ENCODE measurements around the gene CFAP46. TPM values are rescaled to one million over a fixed set of nuclear protein-coding genes. Genes with fewer than 3 reads are reported as not detected.

Gene CFAP46
- total RNA-seq, 2 experiments from 2014 or later: not detected

DNA sequence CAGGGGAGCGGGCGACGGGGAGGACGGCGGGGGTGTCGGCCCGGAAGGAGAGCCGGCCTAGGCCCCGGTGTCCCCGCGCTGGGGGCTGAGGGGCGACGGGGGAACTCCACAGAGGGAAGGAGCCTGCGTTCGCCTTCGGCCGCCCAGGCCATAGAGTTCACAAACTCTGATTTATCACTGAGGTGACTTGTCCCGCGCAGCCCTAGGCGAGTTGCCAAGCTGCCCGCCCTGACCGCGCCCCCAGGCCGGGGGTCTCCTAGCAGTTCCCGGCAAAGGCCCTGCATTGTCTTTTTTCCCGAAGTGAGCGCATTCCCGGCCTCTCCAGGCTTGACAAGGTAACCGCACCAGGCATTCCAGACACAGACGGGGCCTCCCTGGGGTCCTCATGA, 153.5 kb downstream of the CFAP46 start:
- intact Hi-C loops (cut with DNase I, micrococcal nuclease): no loop called here
- TF ChIP-seq, protein P1, sequence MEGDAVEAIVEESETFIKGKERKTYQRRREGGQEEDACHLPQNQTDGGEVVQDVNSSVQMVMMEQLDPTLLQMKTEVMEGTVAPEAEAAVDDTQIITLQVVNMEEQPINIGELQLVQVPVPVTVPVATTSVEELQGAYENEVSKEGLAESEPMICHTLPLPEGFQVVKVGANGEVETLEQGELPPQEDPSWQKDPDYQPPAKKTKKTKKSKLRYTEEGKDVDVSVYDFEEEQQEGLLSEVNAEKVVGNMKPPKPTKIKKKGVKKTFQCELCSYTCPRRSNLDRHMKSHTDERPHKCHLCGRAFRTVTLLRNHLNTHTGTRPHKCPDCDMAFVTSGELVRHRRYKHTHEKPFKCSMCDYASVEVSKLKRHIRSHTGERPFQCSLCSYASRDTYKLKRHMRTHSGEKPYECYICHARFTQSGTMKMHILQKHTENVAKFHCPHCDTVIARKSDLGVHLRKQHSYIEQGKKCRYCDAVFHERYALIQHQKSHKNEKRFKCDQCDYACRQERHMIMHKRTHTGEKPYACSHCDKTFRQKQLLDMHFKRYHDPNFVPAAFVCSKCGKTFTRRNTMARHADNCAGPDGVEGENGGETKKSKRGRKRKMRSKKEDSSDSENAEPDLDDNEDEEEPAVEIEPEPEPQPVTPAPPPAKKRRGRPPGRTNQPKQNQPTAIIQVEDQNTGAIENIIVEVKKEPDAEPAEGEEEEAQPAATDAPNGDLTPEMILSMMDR (IDR thresholded peaks at IDR 0.05): no peak
- no peaks in the 10 kb centered on the region for H3K36me3 ChIP-seq (ENCODE audit: insufficient read depth, low read length)
- no peak overlapping the region for H3K27ac Mint-ChIP-seq
- no peaks in the 10 kb centered on the region for H3K9me3 Mint-ChIP-seq
- no peak overlapping the region for H3K4me3 ChIP-seq (ENCODE audit: low read length)
- ChIA-PET POLR2A (no interaction called here), CTCF (no interaction called here)
- peaks cover 7% of the 10 kb centered on the region for H3K4me1 ChIP-seq (ENCODE audit: insufficient read depth, low read length)
- DNase-seq (no peak), ATAC-seq (ENCODE audit: poor library complexity) (no peak)
- H3K27ac ChIP-seq (ENCODE audit: low read depth in 1 of 2, low read length in 2 of 2): no peak overlapping the region
- peaks cover 0 to 30% of the 10 kb centered on the region in 2 experiments for H3K9me3 ChIP-seq (ENCODE audit: control insufficient read depth in 1 of 2, insufficient read depth in 1 of 2, low read length in 2 of 2)
- no peaks in the 10 kb centered on the region for H3K4me1 Mint-ChIP-seq (ENCODE audit: low read depth)
- H3K27me3 Mint-ChIP-seq: peaks cover 9% of the 10 kb centered on the region
- no peak overlapping the region for H3K4me3 Mint-ChIP-seq
- H3K27me3 ChIP-seq (ENCODE audit: control insufficient read depth in 1 of 2, insufficient read depth in 2 of 2, low read length in 2 of 2): peaks cover 21 to 57% of the 10 kb centered on the region in 2 experiments
- no peaks in the 10 kb centered on the region for H3K36me3 Mint-ChIP-seq (ENCODE audit: low read depth)

GRCh38 chr10:132788180-132788830, 154.1 kb downstream of the CFAP46 start:
- ChIA-PET POLR2A (no interaction called here), CTCF (no interaction called here)
- H3K36me3 Mint-ChIP-seq (ENCODE audit: low read depth): peaks cover 3% of the 10 kb centered on the region
- H3K9me3 ChIP-seq (ENCODE audit: control insufficient read depth in 1 of 2, insufficient read depth in 1 of 2, low read length in 2 of 2): peaks cover 0 to 28% of the 10 kb centered on the region in 2 experiments
- H3K4me3 Mint-ChIP-seq: no peak overlapping the region
- peaks cover 4% of the 10 kb centered on the region for H3K4me1 Mint-ChIP-seq (ENCODE audit: low read depth)
- H3K27me3 ChIP-seq (ENCODE audit: control insufficient read depth in 1 of 2, insufficient read depth in 2 of 2, low read length in 2 of 2): peaks cover 25 to 60% of the 10 kb centered on the region in 2 experiments
- H3K27me3 Mint-ChIP-seq: peaks cover 13% of the 10 kb centered on the region
- no peaks in the 10 kb centered on the region for H3K36me3 ChIP-seq (ENCODE audit: insufficient read depth, low read length)
- no peak overlapping the region for H3K4me3 ChIP-seq (ENCODE audit: low read length)
- H3K27ac ChIP-seq (ENCODE audit: low read depth in 1 of 2, low read length in 2 of 2): no peak overlapping the region
- H3K9me3 Mint-ChIP-seq: no peaks in the 10 kb centered on the region
- peaks cover 7% of the 10 kb centered on the region for H3K4me1 ChIP-seq (ENCODE audit: insufficient read depth, low read length)
- intact Hi-C loops (cut with DNase I, micrococcal nuclease): no loop called here
- DNase-seq (no peak), ATAC-seq (ENCODE audit: poor library complexity) (no peak)
- TF ChIP-seq, protein P1 (IDR thresholded peaks at IDR 0.05): no peak
- H3K27ac Mint-ChIP-seq: no peak overlapping the region

DNA sequence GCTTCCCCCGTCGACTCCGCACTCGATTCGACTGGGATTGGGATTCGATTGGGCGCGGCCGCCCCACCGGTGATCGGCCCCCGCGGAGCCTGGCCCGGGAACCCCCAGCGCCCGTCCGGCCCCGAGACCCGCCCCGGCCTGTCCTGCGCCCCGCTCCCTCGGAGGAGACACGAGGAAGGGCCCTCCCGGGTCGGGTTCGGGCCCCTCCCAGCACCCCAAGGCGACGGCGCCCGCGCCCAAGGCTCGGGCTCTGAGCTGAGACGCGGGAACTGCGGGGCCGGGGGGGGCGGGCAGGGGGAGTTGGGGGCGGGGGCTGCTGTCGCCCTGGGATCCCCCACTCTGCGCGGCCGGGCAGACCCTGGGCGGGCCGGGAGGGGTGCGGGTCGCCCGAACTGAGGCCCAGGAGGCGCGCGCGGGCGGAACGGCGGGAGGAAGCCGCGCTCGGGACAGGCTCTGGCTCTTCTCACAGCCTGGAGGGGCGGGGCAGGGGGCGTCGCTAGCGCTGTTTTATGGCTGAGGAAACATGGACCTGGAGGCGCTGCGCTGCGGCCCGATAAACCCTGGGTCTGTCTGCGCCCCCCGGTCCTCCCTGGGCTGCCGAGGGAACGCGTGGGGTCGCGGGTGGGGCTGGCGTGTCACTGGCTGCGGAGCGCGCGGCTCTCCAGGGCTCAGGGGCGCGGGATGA, 154.7 kb downstream of the CFAP46 start:
- H3K27me3 ChIP-seq (ENCODE audit: control insufficient read depth in 1 of 2, insufficient read depth in 2 of 2, low read length in 2 of 2): peaks cover 25 to 66% of the 10 kb centered on the region in 2 experiments
- TF ChIP-seq, protein P1 (IDR thresholded peaks at IDR 0.05): no peak
- no peak overlapping the region for H3K4me3 ChIP-seq (ENCODE audit: low read length)
- Mint-ChIP-seq H3K9me3 (no peaks in the 10 kb centered on the region), H3K4me3 (no peak overlapping the region), H3K4me1 (ENCODE audit: low read depth) (peaks cover 9% of the 10 kb centered on the region), H3K27me3 (peaks cover 16% of the 10 kb centered on the region), H3K27ac (no peak overlapping the region), H3K36me3 (ENCODE audit: low read depth) (peaks cover 9% of the 10 kb centered on the region)
- POLR2A ChIA-PET: no interaction called here
- H3K27ac ChIP-seq (ENCODE audit: low read depth in 1 of 2, low read length in 2 of 2): no peak overlapping the region
- CTCF ChIA-PET: no interaction called here
- H3K4me1 ChIP-seq (ENCODE audit: insufficient read depth, low read length): peaks cover 7% of the 10 kb centered on the region
- ATAC-seq (ENCODE audit: poor library complexity) (no peak), DNase-seq (no peak)
- peaks cover under 1% of the 10 kb centered on the region for H3K36me3 ChIP-seq (ENCODE audit: insufficient read depth, low read length)
- peaks cover 0 to 21% of the 10 kb centered on the region in 2 experiments for H3K9me3 ChIP-seq (ENCODE audit: control insufficient read depth in 1 of 2, insufficient read depth in 1 of 2, low read length in 2 of 2)
- intact Hi-C loops (cut with DNase I, micrococcal nuclease): no loop called here
